MM.1S (cell line): ENCODE measurements around the gene LTBR.

Experiments
- DNase-seq: peaks from one replicate; pipeline ENCODE4 v3.0.0-alpha.2; 2015
- H2AFZ ChIP-seq: fragments of 300-600 bp; sonication (generic); 2 replicates; pipeline ENCODE4 v1.6.0; 2016; ENCODE audit warnings: antibody characterized with exemption, low read length
- H3F3A ChIP-seq: fragments of 300-600 bp; sonication (generic); 2 replicates; pipeline ENCODE4 v1.6.1; 2016; ENCODE audit warnings: mild to moderate bottlenecking, antibody characterized with exemption, low read length, moderate library complexity, mixed read lengths; ENCODE audit not compliant: insufficient read depth
- H3K27ac ChIP-seq: fragments of 300-600 bp; sonication (generic); 2 replicates; pipeline ENCODE4 v1.5.1; 2016; ENCODE audit warnings: mild to moderate bottlenecking, low read length
- H3K27me3 ChIP-seq: fragments of 300-600 bp; sonication (generic); replicated peaks from 2 replicates; pipeline ENCODE4 v1.6.0; 2016; ENCODE audit warnings: low read length; ENCODE audit not compliant: insufficient read depth
- H3K36me3 ChIP-seq: fragments of 300-600 bp; sonication (generic); replicated peaks from 2 replicates; pipeline ENCODE4 v1.6.1; 2016; ENCODE audit warnings: mild to moderate bottlenecking, low read length, mixed read lengths; ENCODE audit not compliant: insufficient read depth
- H3K4me1 ChIP-seq: fragments of 300-600 bp; sonication (generic); 2 replicates; pipeline ENCODE4 v1.6.1; 2016; ENCODE audit warnings: low read length, mixed read lengths
- H3K4me2 ChIP-seq: fragments of 300-600 bp; sonication (generic); 2 replicates; pipeline ENCODE4 v1.6.0; 2016; ENCODE audit warnings: low read depth, low read length
- H3K4me3 ChIP-seq: fragments of 300-600 bp; sonication (generic); 2 replicates; pipeline ENCODE4 v1.5.1; 2016; ENCODE audit warnings: low read length, mixed read lengths
- H3K79me2 ChIP-seq: fragments of 300-600 bp; sonication (generic); 2 replicates; pipeline ENCODE4 v1.6.1; 2016; ENCODE audit warnings: mixed run types, low read length, mixed read lengths
- H3K9ac ChIP-seq: fragments of 300-600 bp; sonication (generic); 2 replicates; pipeline ENCODE4 v1.6.1; 2016; ENCODE audit warnings: low read length, mixed read lengths
- H3K9me2 ChIP-seq: fragments of 300-600 bp; sonication (generic); replicated peaks from 2 replicates; pipeline ENCODE4 v1.6.1; 2016; ENCODE audit warnings: mild to moderate bottlenecking, low read length, mixed read lengths; ENCODE audit not compliant: insufficient read depth
- H3K9me3 ChIP-seq: fragments of 300-600 bp; sonication (generic); replicated peaks from 2 replicates; pipeline ENCODE4 v1.6.1; 2016; ENCODE audit warnings: mild to moderate bottlenecking, low read length, mixed read lengths; ENCODE audit not compliant: insufficient read depth
- H4K20me1 ChIP-seq: fragments of 300-600 bp; sonication (generic); 2 replicates; pipeline ENCODE4 v1.6.1; 2016; ENCODE audit warnings: mild to moderate bottlenecking, low read length, moderate library complexity, mixed read lengths; ENCODE audit not compliant: insufficient read depth
- CTCF ChIP-seq: fragments of 300-600 bp; sonication (generic); IDR thresholded peaks from 2 replicates; pipeline ENCODE4 v1.5.1; 2016; ENCODE audit warnings: antibody characterized with exemption, low read length, mixed read lengths
- EZH2 ChIP-seq: fragments of 300-600 bp; sonication (generic); optimal IDR thresholded peaks from 2 replicates; pipeline ENCODE3; 2017; ENCODE audit warnings: low read depth, mild to moderate bottlenecking, antibody characterized with exemption, low read length, mixed read lengths
- EZH2phosphoT487 ChIP-seq: fragments of 300-600 bp; sonication (generic); IDR thresholded peaks from 2 replicates; pipeline ENCODE4 v1.6.1; 2018; ENCODE audit warnings: antibody characterized with exemption, low read length

LTBR gene

GRCh38 chr12:6424008-6424347 lies 40.0 kb downstream of the LTBR start:
- 0 out of 2 replicates have a peak overlapping the region, but pooled peaks have one; percentile 3 for H3K9ac ChIP-seq
- H3K27me3 ChIP-seq = no peaks in the 10 kb centered on the region
- peaks cover 9% of the 10 kb centered on the region for H3K4me1 ChIP-seq
- H3K4me2 ChIP-seq = peak overlapping the region; percentile 44; the same call in 1 of the 2 replicates
- no peaks in the 10 kb centered on the region for H3K79me2 ChIP-seq
- no peak for DNase-seq
- no peaks in the 10 kb centered on the region for H4K20me1 ChIP-seq
- H3F3A ChIP-seq = no peaks in the 10 kb centered on the region
- no peaks in the 10 kb centered on the region for H3K36me3 ChIP-seq
- no peak overlapping the region for H3K27ac ChIP-seq
- no peak overlapping the region for H3K4me3 ChIP-seq
- peak overlapping the region; percentile 45 for H2AFZ ChIP-seq
- H3K9me3 ChIP-seq = no peaks in the 10 kb centered on the region
- no peaks in the 10 kb centered on the region for H3K9me2 ChIP-seq
- TF ChIP-seq CTCF (no peak), EZH2 (no peak), EZH2phosphoT487 (no peak)

- Histone ChIP-seq H3K36me3 (no peaks in the 10 kb centered on the region), H3K4me3 (no peak overlapping the region), H3K9me3 (no peaks in the 10 kb centered on the region), H3K4me1 (peaks cover 9% of the 10 kb centered on the region), H2AFZ (no peak overlapping the region), H3K4me2 (no peak overlapping the region), H3K27ac (no peak overlapping the region), H3K9me2 (no peaks in the 10 kb centered on the region), H4K20me1 (no peaks in the 10 kb centered on the region), H3F3A (no peaks in the 10 kb centered on the region), H3K27me3 (no peaks in the 10 kb centered on the region), H3K9ac (no peak overlapping the region), H3K79me2 (no peaks in the 10 kb centered on the region)
- TF ChIP-seq EZH2 = no peak
- TF ChIP-seq CTCF = no peak
- no peak for TF ChIP-seq EZH2phosphoT487
- no peak for DNase-seq
Observed at GRCh38 chr12:6424866-6425265, 40.9 kb downstream of the LTBR start.

- no peak overlapping the region for H2AFZ ChIP-seq
- no peak overlapping the region for H3K4me3 ChIP-seq
- no peak overlapping the region for H3K27ac ChIP-seq
- no peak overlapping the region for H3K4me2 ChIP-seq
- H3K79me2 ChIP-seq = no peaks in the 10 kb centered on the region
- H3K27me3 ChIP-seq = no peaks in the 10 kb centered on the region
- TF ChIP-seq EZH2phosphoT487 (no peak), EZH2 (no peak), CTCF (no peak)
- no peaks in the 10 kb centered on the region for H3K9me3 ChIP-seq
- no peaks in the 10 kb centered on the region for H3K36me3 ChIP-seq
- H3K9me2 ChIP-seq = no peaks in the 10 kb centered on the region
- no peak overlapping the region for H3K9ac ChIP-seq
- H4K20me1 ChIP-seq = no peaks in the 10 kb centered on the region
- no peak for DNase-seq
- peaks cover 9% of the 10 kb centered on the region for H3K4me1 ChIP-seq
- no peaks in the 10 kb centered on the region for H3F3A ChIP-seq
Observed at GRCh38 chr12:6425590-6426531, 41.9 kb downstream of the LTBR start.
